ENCODE results near the gene TTBK1. TPM values are rescaled to one million over a fixed set of nuclear protein-coding genes. Genes with fewer than 3 reads are reported as not detected.

The TTBK1 gene
- polyA plus RNA-seq, 1 of the 3 experiments (the other 2 are of a cell fraction) = 0.94 TPM

- WGBS (ENCODE audit: low lambda C conversion rate) = 90% methylated on average over 3 of the region's 3 CpGs
- Histone ChIP-seq H3K9ac (no peak overlapping the region), H3K27me3 (ENCODE audit: insufficient read depth) (peaks cover 2% of the 10 kb centered on the region; the same call in 1 of the 2 replicates), H3K4me2 (no peak overlapping the region), H3K27ac (ENCODE audit: low read depth in 2 of 2, low read length in 1 of 2) (no peak overlapping the region), H3K4me3 (ENCODE audit: low read depth in 2 of 2, low read length in 1 of 2) (no peak overlapping the region), H3K79me2 (ENCODE audit: insufficient read depth) (no peaks in the 10 kb centered on the region), H3K9me3 (no peaks in the 10 kb centered on the region), H2AFZ (ENCODE audit: low read depth) (no peak overlapping the region), H3K9me2 (no peaks in the 10 kb centered on the region), H3K36me3 (replicated peaks in 1 of 2; ENCODE audit: control insufficient read depth in 1 of 2, insufficient read depth in 2 of 2, low read length in 1 of 2) (no peaks in the 10 kb centered on the region), H4K20me1 (ENCODE audit: insufficient read depth) (no peaks in the 10 kb centered on the region), H3K4me1 (ENCODE audit: control insufficient read depth in 1 of 2, insufficient read depth in 2 of 2, low read depth in 1 of 2, low read length in 1 of 2) (peaks cover 0 to 25% of the 10 kb centered on the region in 2 experiments; a peak in 1 of 4 replicates), H3F3A (replicated peaks; ENCODE audit: insufficient read depth) (no peaks in the 10 kb centered on the region)
- no peak for TF ChIP-seq PBX3 (IDR thresholded peaks at IDR 0.05)
- CTCF ChIA-PET = interaction anchor here (1.7 kb wide), 1 partner anchor 19 kb away, joined by 9 read pairs; the partner anchor contains the start of gene DNPH1
- POLR2A ChIA-PET = no interaction called here
- no peak for DNase-seq
Measured at GRCh38 chr6:43248101-43248500, 4.8 kb downstream of the TTBK1 start.

GRCh38 chr6:43248791-43249190, 5.5 kb downstream of the TTBK1 start:
- CTCF ChIA-PET = interaction anchor here (1.7 kb wide), 1 partner anchor 19 kb away, joined by 9 read pairs; the partner anchor contains the start of gene DNPH1

More at GRCh38 chr6:43248791-43249190, 5.5 kb downstream of the TTBK1 start:
- H3K27ac ChIP-seq (ENCODE audit: low read depth in 2 of 2, low read length in 1 of 2) = no peak overlapping the region
- H3K4me1 ChIP-seq (ENCODE audit: control insufficient read depth in 1 of 2, insufficient read depth in 2 of 2, low read depth in 1 of 2, low read length in 1 of 2) = peaks cover 0 to 25% of the 10 kb centered on the region in 2 experiments; a peak in 1 of 4 replicates
- POLR2A ChIA-PET = no interaction called here
- no peaks in the 10 kb centered on the region for H3F3A ChIP-seq (replicated peaks; ENCODE audit: insufficient read depth)
- TF ChIP-seq REST (IDR thresholded peaks at IDR 0.05; ENCODE audit: low read depth, low read length) = no peak
- TF ChIP-seq RFX5 (IDR thresholded peaks at IDR 0.05; ENCODE audit: low read length) = no peak
- TF ChIP-seq SIN3A (IDR thresholded peaks at IDR 0.05; ENCODE audit: borderline replicate concordance, low read depth, low read length) = no peak
- no peak for TF ChIP-seq TAF1 (IDR thresholded peaks at IDR 0.05; ENCODE audit: borderline replicate concordance, low read depth, low read length)
- TF ChIP-seq MEF2A (IDR thresholded peaks at IDR 0.05; ENCODE audit: borderline replicate concordance, low read depth) = no peak
- TF ChIP-seq USF2 (IDR thresholded peaks at IDR 0.05; ENCODE audit: borderline replicate concordance, low read depth, low read length) = no peak
- TF ChIP-seq CTCF (IDR thresholded peaks at IDR 0.05) = no peak
- H3K4me3 ChIP-seq (ENCODE audit: low read depth in 2 of 2, low read length in 1 of 2) = no peak overlapping the region
- H3K79me2 ChIP-seq (ENCODE audit: insufficient read depth) = no peaks in the 10 kb centered on the region
- no peak overlapping the region for H2AFZ ChIP-seq (ENCODE audit: low read depth)
- no peaks in the 10 kb centered on the region for H3K36me3 ChIP-seq (replicated peaks in 1 of 2; ENCODE audit: control insufficient read depth in 1 of 2, insufficient read depth in 2 of 2, low read length in 1 of 2)
- no peak overlapping the region for H3K4me2 ChIP-seq
- no peaks in the 10 kb centered on the region for H3K9me3 ChIP-seq
- DNase-seq = no peak
- H4K20me1 ChIP-seq (ENCODE audit: insufficient read depth) = no peaks in the 10 kb centered on the region
- no peak overlapping the region for H3K9ac ChIP-seq
- H3K27me3 ChIP-seq (ENCODE audit: insufficient read depth) = no peaks in the 10 kb centered on the region
- no peaks in the 10 kb centered on the region for H3K9me2 ChIP-seq
